ENCODE results near the gene CDX1.

CDX1 gene

DNA sequence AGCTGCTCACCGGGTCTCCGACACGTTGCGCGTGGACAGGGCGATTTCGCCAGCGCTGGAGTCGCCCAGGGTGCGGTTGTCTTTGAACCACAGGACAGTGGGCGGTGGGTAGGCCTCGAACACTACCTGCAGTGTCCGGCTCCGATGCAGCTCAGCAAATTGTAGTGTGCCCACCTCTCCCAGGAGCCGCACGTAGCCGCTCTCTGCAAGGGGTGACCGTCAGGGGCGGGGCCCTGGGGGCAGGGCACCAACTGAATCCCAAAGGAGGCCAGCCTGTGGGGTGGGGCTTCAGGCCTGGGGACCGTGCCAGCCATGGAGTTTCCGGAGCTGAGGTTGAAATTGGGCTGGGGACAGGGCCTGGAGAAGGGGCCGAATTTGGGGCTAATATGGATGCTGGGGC, 33.8 kb upstream of the CDX1 start:
- Histone ChIP-seq H3K36me3 (no peaks in the 10 kb centered on the region), H3K9me3 (no peaks in the 10 kb centered on the region), H3K27ac (no peak overlapping the region), H3K4me3 (ENCODE audit: low read depth in 1 of 2, low read length in 1 of 2) (no peak overlapping the region), H3K27me3 (peaks cover 11% of the 10 kb centered on the region), H3K4me1 (ENCODE audit: control insufficient read depth in 1 of 2, insufficient read depth in 1 of 2, low read depth in 1 of 2, low read length in 1 of 2) (no peaks in the 10 kb centered on the region)
- no peak for TF ChIP-seq CTCF (IDR thresholded peaks at IDR 0.05)

- Histone ChIP-seq H3K9me3 (no peaks in the 10 kb centered on the region), H3K27ac (no peak overlapping the region), H3K4me3 (ENCODE audit: low read depth in 1 of 2, low read length in 1 of 2) (no peak overlapping the region), H3K27me3 (peaks cover 11% of the 10 kb centered on the region), H3K36me3 (no peaks in the 10 kb centered on the region), H3K4me1 (ENCODE audit: control insufficient read depth in 1 of 2, insufficient read depth in 1 of 2, low read depth in 1 of 2, low read length in 1 of 2) (no peaks in the 10 kb centered on the region)
- TF ChIP-seq CTCF (IDR thresholded peaks at IDR 0.05) = no peak
These were observed 32.9 kb upstream of the CDX1 start for GRCh38 chr5:150133581-150134197.

- Histone ChIP-seq H3K9me3 (no peaks in the 10 kb centered on the region), H3K36me3 (no peaks in the 10 kb centered on the region), H3K4me1 (ENCODE audit: control insufficient read depth in 1 of 2, insufficient read depth in 1 of 2, low read depth in 1 of 2, low read length in 1 of 2) (no peaks in the 10 kb centered on the region), H3K4me3 (ENCODE audit: low read depth in 1 of 2, low read length in 1 of 2) (no peak overlapping the region), H3K27me3 (peaks cover 11% of the 10 kb centered on the region), H3K27ac (no peak overlapping the region)
- TF ChIP-seq CTCF (IDR thresholded peaks at IDR 0.05) = no peak
These were observed 32.4 kb upstream of the CDX1 start for GRCh38 chr5:150134198-150134588.

DNA sequence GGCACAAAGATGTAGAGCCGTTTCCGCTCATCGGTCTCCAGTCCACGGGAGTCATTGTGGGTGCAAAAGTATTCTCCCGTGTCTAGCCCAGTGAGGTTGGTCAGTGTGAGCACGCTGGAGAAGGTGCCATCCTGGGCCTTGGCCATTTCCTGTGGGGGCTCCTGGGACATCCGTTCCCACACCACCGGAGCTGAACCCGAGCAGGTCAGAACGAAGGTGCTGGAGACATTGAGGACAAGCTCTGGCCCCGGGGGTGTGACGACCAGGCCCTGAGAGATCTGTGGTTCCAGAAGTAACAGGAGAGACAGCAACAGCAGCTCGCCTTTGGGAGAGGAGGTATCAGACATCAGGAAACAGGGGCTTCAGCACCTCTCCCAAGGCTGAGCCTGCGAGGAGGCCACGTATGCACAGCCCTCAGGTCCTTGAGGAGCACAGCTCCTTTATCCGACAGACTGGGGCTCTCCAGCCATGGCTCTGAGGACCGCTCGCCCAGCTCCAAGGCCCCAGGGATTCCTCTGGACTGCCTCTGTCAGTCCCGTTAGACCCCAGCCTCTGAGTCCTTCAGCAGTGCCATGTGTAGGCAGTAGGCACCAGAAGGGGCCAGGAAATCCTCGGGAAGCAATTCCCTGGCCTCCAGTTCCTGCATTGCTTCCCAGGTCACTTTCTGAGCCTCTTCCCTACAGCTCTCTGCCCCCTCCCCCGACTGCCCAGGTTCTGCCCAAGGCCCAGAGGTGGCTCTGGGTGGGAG, 30.8 kb upstream of the CDX1 start:
- H3K27me3 ChIP-seq = peaks cover 11% of the 10 kb centered on the region
- no peaks in the 10 kb centered on the region for H3K9me3 ChIP-seq
- H3K27ac ChIP-seq = no peak overlapping the region
- no peak for TF ChIP-seq CTCF (IDR thresholded peaks at IDR 0.05)
- H3K4me1 ChIP-seq (ENCODE audit: control insufficient read depth in 1 of 2, insufficient read depth in 1 of 2, low read depth in 1 of 2, low read length in 1 of 2) = no peaks in the 10 kb centered on the region
- no peaks in the 10 kb centered on the region for H3K36me3 ChIP-seq
- no peak overlapping the region for H3K4me3 ChIP-seq (ENCODE audit: low read depth in 1 of 2, low read length in 1 of 2)

DNA sequence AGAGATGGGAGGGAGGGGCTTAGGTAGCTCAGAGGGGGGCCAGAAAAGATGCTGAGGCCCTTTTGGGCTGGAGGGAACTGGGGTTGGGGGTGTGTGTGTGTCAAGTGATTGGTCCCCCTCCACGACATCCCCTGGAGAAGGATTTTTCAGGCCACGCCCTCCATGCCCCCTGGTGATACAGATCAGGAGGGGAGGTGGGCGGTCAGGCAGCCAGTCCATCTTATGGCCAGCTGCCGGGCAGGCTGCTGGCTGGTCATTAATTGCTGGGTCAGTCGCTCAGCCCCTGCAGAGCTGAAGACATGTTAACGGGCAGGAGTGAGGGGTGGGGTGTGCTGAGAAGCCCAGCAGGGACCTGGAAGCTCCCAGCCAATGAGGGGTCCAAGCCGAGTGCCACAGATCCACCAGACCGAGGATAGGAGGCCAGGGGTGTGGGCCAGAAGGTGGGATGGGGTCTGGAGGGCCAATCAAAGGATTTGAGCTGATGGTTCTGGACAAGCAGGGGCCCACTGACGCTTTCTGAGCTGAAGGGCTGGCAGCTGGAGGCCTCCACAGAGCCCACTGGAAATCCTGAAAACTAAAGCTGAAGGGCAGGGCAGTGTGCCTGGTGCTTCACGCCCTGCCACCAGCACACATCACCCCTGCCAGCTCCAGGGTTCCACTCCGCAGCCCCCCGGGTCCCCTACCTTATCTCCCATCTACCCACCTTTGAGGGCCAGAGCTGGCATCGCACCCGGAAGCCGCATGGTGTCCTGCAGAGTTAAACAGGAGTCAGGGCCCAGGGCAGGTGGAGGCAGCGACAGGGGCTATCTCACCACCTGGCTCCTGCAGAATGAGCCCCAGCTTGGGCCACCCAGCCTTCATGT, 30.0 kb upstream of the CDX1 start:
- H3K27ac ChIP-seq = no peak overlapping the region
- H3K4me3 ChIP-seq (ENCODE audit: low read depth in 1 of 2, low read length in 1 of 2) = no peak overlapping the region
- H3K4me1 ChIP-seq (ENCODE audit: control insufficient read depth in 1 of 2, insufficient read depth in 1 of 2, low read depth in 1 of 2, low read length in 1 of 2) = no peaks in the 10 kb centered on the region
- H3K36me3 ChIP-seq = no peaks in the 10 kb centered on the region
- H3K27me3 ChIP-seq = peaks cover 11% of the 10 kb centered on the region
- H3K9me3 ChIP-seq = no peaks in the 10 kb centered on the region
- TF ChIP-seq CTCF (IDR thresholded peaks at IDR 0.05) = no peak

Data from neutrophil (primary cell).